GM18858 (cell line): ENCODE measurements around the gene DNAJB7.
"Not testable (repeated sequence)": the region's sequence is repeated elsewhere in the genome, so short reads cannot be mapped to it uniquely, and the experiment has no call there.

Source experiments
- ATAC-seq: cut with Tn5 transposase; IDR thresholded peaks from one replicate; pipeline ENCODE4 v1.9.1; 2021; ENCODE audit not compliant: unreplicated experiment

DNAJB7 gene

GRCh38 chr22:40845816-40846215 lies 16.1 kb downstream of the DNAJB7 start:
- not testable (repeated sequence) for ATAC-seq

DNA sequence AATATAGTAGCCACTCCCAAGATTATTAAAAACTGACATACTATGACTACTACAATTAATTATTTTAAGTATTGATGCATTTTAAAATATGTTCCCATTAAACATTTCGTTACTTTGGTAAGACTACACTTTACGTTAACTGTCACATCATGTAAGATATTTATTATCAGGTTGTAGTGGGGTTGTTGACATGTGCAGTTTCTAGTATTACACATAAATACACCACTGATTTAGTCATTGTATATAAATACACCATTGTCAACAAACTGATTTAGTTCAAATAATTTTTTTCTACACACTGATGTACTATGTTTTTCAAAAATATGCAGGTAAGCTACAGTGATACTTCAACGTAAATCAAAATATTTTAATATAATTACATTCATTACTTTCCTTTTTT lies 17.0 kb downstream of the DNAJB7 start:
- ATAC-seq: no peak

- ATAC-seq: no peak
Observed at GRCh38 chr22:40838486-40838885, 23.4 kb downstream of the DNAJB7 start.

GRCh38 chr22:40834619-40835018 lies 27.3 kb downstream of the DNAJB7 start:
- no peak for ATAC-seq

GRCh38 chr22:40829131-40829530 lies 32.8 kb downstream of the DNAJB7 start:
- ATAC-seq: no peak

GRCh38 chr22:40826984-40827741 lies 34.8 kb downstream of the DNAJB7 start:
- no peak for ATAC-seq

DNA sequence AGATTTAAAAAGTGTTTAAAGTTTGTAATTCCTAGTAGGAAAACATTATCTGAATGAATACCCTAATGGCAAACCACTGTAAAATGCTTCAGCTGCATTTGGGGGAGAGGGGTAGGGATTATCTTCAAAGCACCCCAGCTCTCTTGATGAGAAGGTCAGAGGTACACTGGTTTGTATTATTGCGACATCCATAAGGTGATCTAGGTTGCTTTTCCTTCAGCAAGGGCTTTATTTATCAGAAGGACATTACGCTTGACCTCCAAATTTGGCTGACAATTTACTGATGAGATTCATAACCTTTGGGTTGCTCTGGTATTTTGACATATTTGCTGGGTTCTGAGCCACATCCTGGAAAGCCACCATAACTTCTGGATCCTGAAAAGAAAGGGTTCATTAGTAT lies 35.6 kb downstream of the DNAJB7 start:
- ATAC-seq: not testable (repeated sequence)

GRCh38 chr22:40823426-40823825 lies 38.5 kb downstream of the DNAJB7 start:
- no peak for ATAC-seq

- ATAC-seq: no peak
Observed at GRCh38 chr22:40819599-40820140, 42.2 kb downstream of the DNAJB7 start.

GRCh38 chr22:40818747-40819598 lies 42.9 kb downstream of the DNAJB7 start, which contains the start of gene SLC25A17:
TSS of gene SLC25A17 (minus strand) at chr22:40819346. CDS start at chr22:40819248, 98 bp downstream.
- peak; percentile 48 for ATAC-seq

DNA sequence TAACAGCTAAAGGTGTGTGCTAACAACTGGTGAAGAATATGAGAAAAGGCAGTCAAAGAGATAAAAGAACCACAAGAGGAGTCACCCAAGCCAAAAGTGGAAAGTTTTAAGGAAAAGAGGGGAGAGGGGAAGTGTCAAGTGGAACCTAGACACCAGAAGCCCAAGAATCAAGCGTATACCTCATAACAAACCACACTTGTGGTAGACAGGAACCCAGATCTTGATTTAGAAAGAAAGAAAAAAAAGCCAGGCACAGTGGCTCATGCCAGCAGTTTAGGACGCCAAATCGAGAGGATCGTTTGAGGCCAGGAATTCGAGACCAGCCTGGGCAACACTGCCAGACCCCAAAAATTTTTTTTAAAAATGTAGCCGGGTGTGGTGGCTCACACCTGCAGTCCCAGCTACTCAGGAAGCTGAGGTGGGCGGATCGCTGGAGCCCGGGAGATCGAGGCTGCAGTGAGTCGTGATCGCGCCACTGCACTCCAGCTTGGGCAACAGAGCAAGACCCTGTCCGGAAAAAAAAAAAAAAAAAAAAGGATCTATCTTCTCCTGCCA lies 43.6 kb downstream of the DNAJB7 start:
- no peak for ATAC-seq

- ATAC-seq: no peak
Observed at GRCh38 chr22:40817737-40818136, 44.2 kb downstream of the DNAJB7 start.

- ATAC-seq: no peak
Observed at GRCh38 chr22:40813912-40814315, 48.0 kb downstream of the DNAJB7 start.
